GM19023 (cell line): Measurements from ENCODE around the gene VCPKMT.

ENCODE experiments used
- ATAC-seq: cut with Tn5 transposase; IDR thresholded peaks from one replicate; pipeline ENCODE4 v1.9.1; 2021; ENCODE audit warnings: mild to moderate bottlenecking, moderate library complexity; ENCODE audit not compliant: unreplicated experiment

Gene VCPKMT

GRCh38 chr14:50116181-50116956 lies at the start of gene VCPKMT:
Gene VCPKMT (minus strand): TSS chr14:50116572. CDS start chr14:50116552, 20 bp downstream.
- ATAC-seq = peak; percentile 98

DNA sequence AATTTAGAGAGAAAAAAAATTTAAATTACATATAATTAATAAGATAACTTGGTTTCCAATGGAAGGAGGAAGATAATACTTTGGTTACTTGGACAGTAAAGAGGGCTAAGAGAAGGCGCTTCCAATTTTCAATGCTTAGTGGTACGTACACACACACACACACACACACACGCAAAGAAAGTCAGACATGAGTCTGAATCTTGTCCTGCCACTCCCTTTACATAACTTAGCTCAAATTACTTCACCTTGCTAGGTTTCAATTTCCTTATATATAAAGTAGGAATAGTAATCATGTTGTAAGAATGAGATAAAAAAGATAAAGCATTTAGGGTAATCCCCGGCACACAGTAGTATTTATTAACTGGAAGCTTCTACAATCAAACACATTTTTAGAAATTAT lies 39.7 kb upstream of the VCPKMT start:
- no peak for ATAC-seq

DNA sequence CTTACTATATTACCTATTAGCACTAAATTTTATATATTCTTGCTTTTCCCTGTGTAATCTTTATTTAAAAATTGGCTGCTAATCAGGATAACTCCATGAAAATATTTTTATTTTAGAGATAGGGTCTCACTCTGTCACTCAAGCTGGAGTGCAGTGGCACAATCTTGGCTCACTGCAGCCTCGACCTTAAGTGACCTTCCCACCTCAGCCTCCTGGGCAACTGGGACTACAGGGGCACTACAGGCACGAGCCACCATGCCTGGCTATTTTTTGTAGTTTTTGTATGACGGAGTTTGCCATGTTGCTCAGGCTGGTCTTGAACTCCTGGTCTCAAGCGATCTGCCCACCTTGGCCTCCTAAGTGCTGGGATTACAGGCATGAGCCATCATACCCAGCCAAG lies 32.4 kb upstream of the VCPKMT start:
- no peak for ATAC-seq

GRCh38 chr14:50139192-50139591 lies 22.8 kb upstream of the VCPKMT start:
- ATAC-seq = no peak

DNA sequence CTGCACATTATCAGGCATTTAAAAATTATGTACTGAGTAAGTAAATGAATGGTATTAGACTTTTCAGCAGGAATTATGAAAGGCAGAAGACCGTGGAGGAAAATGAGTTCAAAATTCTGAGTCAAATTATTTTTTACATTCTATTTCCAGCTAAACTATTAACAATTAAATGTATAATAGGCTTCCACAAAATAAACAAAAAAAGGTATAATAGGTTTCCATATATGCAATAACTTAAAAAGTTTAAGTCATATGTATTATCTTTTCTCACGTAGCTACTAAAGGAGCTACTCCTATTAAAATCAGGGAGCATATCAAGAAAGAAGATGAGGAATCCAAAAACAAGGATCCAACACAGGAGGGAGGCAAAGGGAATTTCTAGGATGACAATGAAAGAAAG lies 11.4 kb upstream of the VCPKMT start:
- ATAC-seq = no peak

- no peak for ATAC-seq
These were observed 6.7 kb upstream of the VCPKMT start for GRCh38 chr14:50123062-50123461.

GRCh38 chr14:50122291-50122690 lies 5.9 kb upstream of the VCPKMT start:
- no peak for ATAC-seq

DNA sequence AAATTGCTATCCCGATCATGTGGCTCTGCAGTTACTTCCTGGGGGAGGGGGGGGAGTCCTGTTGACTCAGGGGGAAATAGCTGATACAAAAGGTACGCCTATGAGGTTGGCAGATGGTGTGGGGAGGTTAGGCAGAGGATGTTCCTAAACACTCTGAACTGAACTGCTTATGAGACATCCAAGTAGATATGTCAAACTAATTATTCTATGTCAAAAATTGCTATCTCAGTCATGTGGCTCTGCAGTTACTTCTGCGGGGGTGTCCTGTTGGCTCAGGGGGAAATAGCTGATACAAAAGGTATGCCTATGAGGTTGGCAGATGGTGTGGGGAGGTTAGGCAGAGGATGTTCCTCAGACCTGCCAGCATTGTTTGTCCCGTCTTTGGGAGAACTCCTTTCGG lies 5.1 kb upstream of the VCPKMT start:
- ATAC-seq = no peak

GRCh38 chr14:50117456-50117855 lies 1.1 kb upstream of the VCPKMT start:
- ATAC-seq = no peak

- no peak for ATAC-seq
These were observed 594 bp upstream of the VCPKMT start for GRCh38 chr14:50116966-50117365.

DNA sequence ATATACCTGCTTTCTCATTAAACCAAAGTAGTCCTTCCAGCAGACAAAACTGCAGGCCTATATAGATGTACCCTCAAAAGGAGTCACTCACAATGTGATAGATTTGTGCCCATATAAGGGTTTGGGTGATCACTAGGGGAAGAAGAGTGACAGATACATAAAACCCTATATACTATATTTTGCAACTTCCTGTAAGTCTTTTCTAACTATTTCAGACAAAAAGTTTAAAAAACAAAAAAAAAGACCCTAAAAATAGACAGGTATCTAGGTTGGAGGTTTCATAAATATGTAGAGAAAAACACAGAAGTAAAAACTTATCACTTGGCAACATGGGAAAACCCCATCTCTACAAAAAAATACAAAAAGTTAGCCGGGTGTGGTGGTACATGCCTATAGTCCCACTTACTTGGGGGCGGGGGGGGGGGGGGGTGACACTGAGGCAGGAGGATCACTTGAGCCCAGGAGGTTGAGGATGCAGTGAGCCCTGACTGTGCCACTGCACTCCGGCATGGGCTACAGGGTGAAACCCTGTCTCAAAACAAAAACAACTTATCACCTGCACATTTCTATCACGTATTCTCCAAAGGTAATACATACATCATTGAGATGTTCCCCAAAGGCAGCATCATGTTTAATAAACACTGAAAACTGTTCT lies 2.9 kb downstream of the VCPKMT start:
- no peak for ATAC-seq

- ATAC-seq = no peak
These were observed 5.9 kb downstream of the VCPKMT start for GRCh38 chr14:50110323-50111037.

DNA sequence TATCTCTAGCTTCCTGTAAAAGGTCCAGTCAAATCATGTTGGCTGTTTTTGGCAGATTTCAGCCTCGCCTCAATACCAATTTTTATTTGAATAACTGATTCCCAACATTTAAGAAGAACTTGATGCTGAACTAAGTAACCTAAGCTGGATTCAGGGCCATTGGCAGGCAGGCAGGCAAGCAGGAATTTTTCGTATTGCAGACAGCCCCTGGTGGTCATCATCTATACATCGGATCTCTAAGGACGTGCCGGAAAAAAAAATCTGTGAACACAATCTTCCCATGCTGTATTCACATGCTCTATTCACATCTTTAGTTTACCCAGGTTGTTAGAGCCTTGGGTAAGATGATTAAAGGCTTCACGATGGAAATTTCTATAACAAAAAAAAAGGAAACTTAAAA lies 7.0 kb downstream of the VCPKMT start:
- ATAC-seq = no peak

DNA sequence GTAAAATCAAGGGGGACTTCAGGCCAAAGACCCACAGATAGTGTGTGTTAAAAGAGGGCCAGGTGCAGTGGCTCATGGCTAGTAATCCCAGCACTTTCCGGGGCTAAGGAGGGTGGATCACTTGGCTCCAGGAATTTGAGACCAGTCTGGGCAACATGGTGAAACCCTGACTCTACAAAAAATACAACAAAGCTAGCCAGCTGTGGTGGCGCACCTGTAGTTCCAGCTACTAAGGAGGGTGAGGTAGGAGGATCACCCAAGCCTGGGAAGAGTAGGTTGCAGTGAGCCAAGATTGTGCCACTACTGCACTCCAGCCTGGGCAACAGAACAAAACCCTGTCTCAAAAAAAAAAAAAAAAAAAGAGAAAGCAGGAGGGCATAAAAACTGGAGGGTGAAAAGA lies 8.5 kb downstream of the VCPKMT start:
- ATAC-seq = no peak

DNA sequence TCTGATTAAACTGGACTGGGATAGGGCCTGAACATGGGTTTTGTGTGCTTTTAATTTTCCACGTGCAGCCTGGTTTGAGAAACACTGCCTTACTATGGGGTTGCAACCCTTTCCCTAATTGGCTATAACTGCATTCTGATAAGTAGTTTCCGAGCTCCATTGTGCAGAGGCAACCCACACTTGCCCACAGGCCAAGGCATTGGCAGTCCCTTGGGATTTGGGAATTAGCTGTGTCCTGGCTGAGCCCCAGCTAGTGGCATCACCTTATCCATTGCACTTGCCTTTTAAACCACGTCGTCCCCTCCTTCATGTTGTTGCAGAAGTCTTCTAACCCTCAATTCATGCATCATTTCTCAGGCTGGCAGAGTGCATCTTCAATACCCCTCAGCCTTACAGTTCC lies 10.2 kb downstream of the VCPKMT start:
- ATAC-seq = no peak

DNA sequence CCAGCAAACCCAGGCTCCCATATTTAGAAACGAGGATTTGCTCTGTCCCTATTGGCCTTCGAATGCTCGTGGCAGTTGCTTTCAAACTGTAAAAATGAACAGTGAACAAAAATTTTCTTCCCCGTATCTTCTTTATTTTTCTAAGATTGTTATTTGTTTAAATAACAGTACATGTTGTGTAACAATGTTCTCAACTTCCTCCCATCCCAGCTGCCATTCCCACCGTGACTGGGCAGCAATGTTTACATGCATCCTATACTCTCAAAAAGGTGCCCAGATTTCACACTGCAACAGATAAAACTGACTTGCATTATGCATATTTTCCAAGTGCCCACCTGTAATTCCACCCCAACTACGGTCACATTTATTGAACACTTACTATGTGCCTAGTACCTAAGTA lies 12.8 kb downstream of the VCPKMT start:
- ATAC-seq = no peak

DNA sequence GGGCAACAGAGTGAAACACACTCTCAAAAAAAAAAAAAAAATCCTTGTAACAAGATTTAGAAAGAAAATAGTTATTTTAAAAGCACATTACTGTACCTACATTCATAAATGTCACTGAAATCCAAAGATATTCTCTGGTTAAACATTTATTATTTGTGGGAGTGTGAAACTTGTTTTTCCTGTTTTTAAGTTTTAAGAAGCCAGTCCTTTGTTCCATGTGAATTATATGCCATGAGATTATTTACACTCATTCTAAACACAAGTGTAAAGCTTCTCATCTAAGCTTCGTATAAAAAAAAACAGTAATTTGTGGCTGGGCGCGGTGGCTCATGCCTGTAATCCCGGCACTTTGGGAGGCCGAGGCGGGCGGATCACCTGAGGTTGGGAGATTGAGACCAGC lies 15.0 kb downstream of the VCPKMT start:
- ATAC-seq = no peak

GRCh38 chr14:50100805-50101204 lies 15.6 kb downstream of the VCPKMT start:
- ATAC-seq = no peak

DNA sequence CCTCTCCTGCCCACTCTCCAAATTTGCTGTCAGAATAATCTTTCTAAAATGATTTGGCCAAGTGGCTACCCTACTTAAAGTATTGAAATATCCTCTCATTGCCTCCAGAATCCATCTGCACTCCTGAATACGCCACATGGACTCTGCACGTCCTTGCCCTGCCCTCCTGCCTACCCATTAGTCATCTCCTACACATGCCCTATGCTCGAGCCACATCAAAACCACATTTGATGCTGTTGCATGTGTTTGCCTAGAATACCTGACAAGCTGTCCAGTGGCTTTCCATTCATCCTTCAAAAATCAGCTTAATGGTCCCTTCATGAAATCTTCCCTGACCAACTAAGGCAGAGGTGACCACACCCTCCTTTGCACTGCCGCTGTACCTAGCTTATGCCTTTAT lies 17.0 kb downstream of the VCPKMT start:
- no peak for ATAC-seq

- no peak for ATAC-seq
These were observed 20.5 kb downstream of the VCPKMT start for GRCh38 chr14:50095895-50096294.

DNA sequence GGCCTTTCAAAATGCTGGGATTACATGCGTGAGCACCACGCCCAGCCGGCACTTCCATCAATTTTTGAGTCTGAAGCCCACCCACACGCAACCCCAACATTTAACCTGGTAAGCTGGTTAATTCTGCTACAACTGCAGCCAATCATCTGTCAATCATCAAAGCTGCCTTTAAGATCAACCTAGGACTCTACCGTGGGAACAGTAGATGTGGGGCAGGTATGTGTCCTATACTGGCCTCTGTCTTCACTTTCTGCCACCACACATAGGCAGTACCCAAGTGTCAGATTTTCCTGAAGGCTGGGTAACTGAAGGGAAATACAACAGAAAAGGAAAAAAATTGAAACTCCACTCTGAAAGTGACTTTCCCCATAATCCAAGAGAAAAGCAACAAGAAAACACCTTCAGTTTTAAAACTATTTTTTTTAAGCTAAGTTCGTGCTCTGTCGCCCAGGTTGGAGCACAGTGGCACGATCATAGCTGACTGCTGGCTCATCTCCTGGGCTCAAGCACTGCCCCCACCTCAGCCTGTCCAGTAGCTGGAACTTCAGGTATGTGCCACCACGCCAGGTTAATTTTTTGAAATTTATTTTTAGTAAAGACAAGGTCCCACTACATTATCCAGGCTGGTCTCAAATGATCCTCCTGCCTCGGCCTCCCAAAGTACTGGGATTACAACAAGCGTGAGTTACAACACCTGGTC lies 22.2 kb downstream of the VCPKMT start:
- ATAC-seq = no peak
